Testis (tissue), 2 donors: ENCODE measurements around the gene PTGES2.

Experiments
- CTCF ChIP-seq, 3 experiments: fragments of 450-650 bp in 2 of 3; fragments of 200-600 bp in 1 of 3; sonication (generic) in 1 of 3; IDR thresholded peaks; one replicate each; pipeline ENCODE4 v1.5.1; 2016 to 2019; ENCODE audit warnings: antibody characterized with exemption in 3 of 3, mild to moderate bottlenecking in 2 of 3, moderate library complexity in 1 of 3
- POLR2A ChIP-seq: fragments of 450-650 bp; IDR thresholded peaks from one replicate; pipeline ENCODE4 v1.6.1; 2017; ENCODE audit warnings: antibody characterized with exemption, mild to moderate bottlenecking, moderate library complexity

- TF ChIP-seq CTCF (IDR thresholded peaks at IDR 0.05), result no peak
- TF ChIP-seq POLR2A, result no peak
Observed at GRCh38 chr9:128138001-128138400, 10.5 kb upstream of the PTGES2 start.
